Transverse colon (tissue), 4 donors: ENCODE data around the gene CTNNBIP1.

Experiments
- CTCF ChIP-seq, 5 experiments: fragments of 200-600 bp in 3 of 5; fragments of 450-650 bp in 2 of 5; sonication (generic) in 3 of 5; IDR thresholded peaks; 1 replicate in 2 of 5; 2 replicates in 3 of 5; pipeline ENCODE4 v1.5.1; 2016 to 2017; ENCODE audit warnings: antibody characterized with exemption in 5 of 5, inconsistent platforms in 3 of 5, mild to moderate bottlenecking in 2 of 5, moderate library complexity in 1 of 5
- EP300 ChIP-seq: sonication (generic); formaldehyde crosslinking; IDR thresholded peaks from one replicate; pipeline ENCODE4 v1.6.1; 2017; ENCODE audit warnings: antibody characterized with exemption, low read depth
- POLR2A ChIP-seq: fragments of 450-650 bp; IDR thresholded peaks from one replicate; pipeline ENCODE4 v1.6.1; 2016; ENCODE audit warnings: antibody characterized with exemption, mild to moderate bottlenecking, moderate library complexity
- POLR2AphosphoS5 ChIP-seq, 3 donors: sonication (generic); formaldehyde crosslinking; IDR thresholded peaks; one replicate each; pipeline ENCODE4 v1.6.1; 2016; ENCODE audit warnings: antibody characterized with exemption in 3 of 3

- no peak for TF ChIP-seq CTCF (IDR thresholded peaks at IDR 0.05)
- TF ChIP-seq POLR2AphosphoS5 (IDR thresholded peaks at IDR 0.05), result peak in 1 of 3 donors; percentile 79
- no peak for TF ChIP-seq POLR2A
- no peak for TF ChIP-seq EP300
Measured at GRCh38 chr1:9823693-9823942, 86.5 kb downstream of the CTNNBIP1 start.
